T-cell (primary cell): ENCODE measurements around the gene ATP13A5. TPM values are rescaled to one million over a fixed set of nuclear protein-coding genes. Genes with fewer than 3 reads are reported as not detected.

Source experiments
- ATAC-seq, 4 experiments: fragments of 200-7000 bp in 3 of 4; fragments of 150-1000 bp in 1 of 4; cut with Tn5 transposase; replicated peaks in 1 of 4; 1 replicate in 3 of 4; 2 replicates in 1 of 4; pipeline ENCODE4 v1.10.0; 2021; ENCODE audit warnings: moderate library complexity in 3 of 4, mild to moderate bottlenecking in 2 of 4, moderate number of reproducible peaks in 1 of 4
- CTCF ChIA-PET, 2 donors: fragments of 300-600 bp; sonication (Branson Sonifier 250); formaldehyde crosslinking; loops; one replicate each; lab custom pipeline; 2022; ENCODE audit warnings: antibody characterized with exemption in 2 of 2; lab: Charles Lee
- POLR2A ChIA-PET, 2 donors: fragments of 300-600 bp; sonication (Branson Sonifier 250); formaldehyde crosslinking; loops; one replicate each; lab custom pipeline; 2022; ENCODE audit warnings: antibody characterized with exemption in 2 of 2; lab: Charles Lee
- DNase-seq, 35 experiments: peaks; one replicate each; pipeline versions ENCODE4 v3.0.0 to v3.0.0-alpha.2; 2013 to 2023
- H3K27ac ChIP-seq: one replicate; pipeline ENCODE4 v1.5.1; 2013; ENCODE audit warnings: low read length
- H3K27me3 ChIP-seq, 2 experiments: replicated peaks in 1 of 2; 1 replicate in 1 of 2; 2 replicates in 1 of 2; pipeline versions ENCODE4 v1.6.1 to v1.7.0; 2013; ENCODE audit warnings: low read length in 1 of 2, mixed read lengths in 1 of 2; ENCODE audit not compliant: control insufficient read depth in 2 of 2, insufficient read depth in 2 of 2; ENCODE audit errors: extremely low read depth in 1 of 2
- H3K36me3 ChIP-seq, 2 donors: 1 replicate in 1 of 2; 2 replicates in 1 of 2; pipeline versions ENCODE4 v1.6.1 to v1.7.0; 2013; ENCODE audit warnings: low read length in 1 of 2; ENCODE audit not compliant: control insufficient read depth in 2 of 2, insufficient read depth in 1 of 2; ENCODE audit errors: extremely low read depth in 1 of 2
- H3K4me1 ChIP-seq, 2 experiments: 1 replicate in 1 of 2; 2 replicates in 1 of 2; pipeline versions ENCODE4 v1.6.1 to v1.7.0; 2013; ENCODE audit warnings: low read length in 2 of 2, mixed read lengths in 1 of 2; ENCODE audit not compliant: insufficient read depth in 2 of 2, control insufficient read depth in 1 of 2; ENCODE audit errors: extremely low read depth in 1 of 2
- H3K4me3 ChIP-seq, 2 donors: 1 replicate in 1 of 2; 2 replicates in 1 of 2; pipeline versions ENCODE4 v1.5.1 to v1.7.0; 2013; ENCODE audit warnings: mild to moderate bottlenecking in 2 of 2, low read length in 1 of 2, moderate library complexity in 1 of 2; ENCODE audit not compliant: control insufficient read depth in 1 of 2; ENCODE audit errors: extremely low read depth in 1 of 2
- H3K9me3 ChIP-seq: 2 replicates; pipeline ENCODE4 v1.7.0; 2013
- H3K27ac Mint-ChIP-seq, 2 donors: one replicate each; pipeline ENCODE4 v1.8.0; 2020 to 2021; ENCODE audit warnings: mild to moderate bottlenecking in 2 of 2, mixed read lengths in 2 of 2
- H3K27me3 Mint-ChIP-seq, 2 donors: one replicate each; pipeline ENCODE4 v1.8.0; 2021 to 2022; ENCODE audit warnings: mixed read lengths in 2 of 2
- H3K36me3 Mint-ChIP-seq: one replicate; pipeline ENCODE4 v1.8.0; 2021; ENCODE audit warnings: mixed read lengths
- H3K4me1 Mint-ChIP-seq, 3 donors: one replicate each; pipeline ENCODE4 v1.8.0; 2020 to 2022; ENCODE audit warnings: mixed read lengths in 3 of 3, mild to moderate bottlenecking in 1 of 3
- H3K4me3 Mint-ChIP-seq, 3 donors: one replicate each; pipeline ENCODE4 v1.8.0; 2020 to 2022; ENCODE audit warnings: mild to moderate bottlenecking in 3 of 3, mixed read lengths in 3 of 3, moderate library complexity in 3 of 3
- H3K9me3 Mint-ChIP-seq, 3 donors: one replicate each; pipeline ENCODE4 v1.8.0; 2020 to 2022; ENCODE audit warnings: mixed read lengths in 3 of 3
- WGBS: methylation state at CpG from one replicate; pipeline ENCODE4 v1.1.5; 2013; ENCODE audit warnings: missing lambda C conversion rate; ENCODE audit not compliant: insufficient coverage; 5-methylcytosine and 5-hydroxymethylcytosine counted together
- total RNA-seq, 35 experiments: library from RNA in 6 of 35; stranded (reverse) in 6 of 35; fragments of 120-200 nt in 1 of 35; gene quantifications; one replicate each; pipeline versions ENCODE4 v1.2.1 to v1.2.4 and lab custom pipeline; 2013 to 2026

The ATP13A5 gene
- total RNA-seq, 5 donors from 2014 or later (not counting 1 experiment from before 2014, with no cell fraction given): not detected

GRCh38 chr3:193377591-193377990 lies 962 bp downstream of the ATP13A5 start:
- H3K9me3 Mint-ChIP-seq: peaks cover 0 to 4% (median 0%) of the 10 kb centered on the region in 3 donors
- ATAC-seq: no peak

GRCh38 chr3:193375614-193376013 lies 2.9 kb downstream of the ATP13A5 start:
- no peak overlapping the region for H3K27ac Mint-ChIP-seq
- Histone ChIP-seq H3K9me3 (no peaks in the 10 kb centered on the region), H3K27ac (no peak overlapping the region), H3K4me1 (no peaks in the 10 kb centered on the region), H3K27me3 (no peaks in the 10 kb centered on the region), H3K36me3 (no peaks in the 10 kb centered on the region), H3K4me3 (no peak overlapping the region)
- peaks cover 8 to 26% of the 10 kb centered on the region in 2 donors for H3K27me3 Mint-ChIP-seq
- ATAC-seq (no peak), DNase-seq (no peak)
- H3K4me3 Mint-ChIP-seq: no peak overlapping the region
- 95% methylated on average over 5 of the region's 8 CpGs for WGBS
- POLR2A ChIA-PET: no interaction called here
- peaks cover 0 to 4% (median 0%) of the 10 kb centered on the region in 3 donors for H3K9me3 Mint-ChIP-seq
- H3K4me1 Mint-ChIP-seq: no peaks in the 10 kb centered on the region
- CTCF ChIA-PET: no interaction called here
- no peaks in the 10 kb centered on the region for H3K36me3 Mint-ChIP-seq

More at GRCh38 chr3:193377591-193377990, 962 bp downstream of the ATP13A5 start:
- DNase-seq: no peak
- no peaks in the 10 kb centered on the region for H3K36me3 Mint-ChIP-seq
- H3K9me3 ChIP-seq: no peaks in the 10 kb centered on the region
- no CpG with 5 or more reads among the region's 2 CpGs for WGBS
- no peak overlapping the region for H3K4me3 ChIP-seq
- ChIA-PET POLR2A (no interaction called here), CTCF (no interaction called here)
- H3K4me1 Mint-ChIP-seq: no peaks in the 10 kb centered on the region
- H3K4me3 Mint-ChIP-seq: no peak overlapping the region
- H3K27ac Mint-ChIP-seq: no peak overlapping the region
- H3K27me3 Mint-ChIP-seq: peaks cover 8 to 37% of the 10 kb centered on the region in 2 donors
- no peak overlapping the region for H3K27ac ChIP-seq
- no peaks in the 10 kb centered on the region for H3K4me1 ChIP-seq
- H3K27me3 ChIP-seq: no peaks in the 10 kb centered on the region
- no peaks in the 10 kb centered on the region for H3K36me3 ChIP-seq

DNA sequence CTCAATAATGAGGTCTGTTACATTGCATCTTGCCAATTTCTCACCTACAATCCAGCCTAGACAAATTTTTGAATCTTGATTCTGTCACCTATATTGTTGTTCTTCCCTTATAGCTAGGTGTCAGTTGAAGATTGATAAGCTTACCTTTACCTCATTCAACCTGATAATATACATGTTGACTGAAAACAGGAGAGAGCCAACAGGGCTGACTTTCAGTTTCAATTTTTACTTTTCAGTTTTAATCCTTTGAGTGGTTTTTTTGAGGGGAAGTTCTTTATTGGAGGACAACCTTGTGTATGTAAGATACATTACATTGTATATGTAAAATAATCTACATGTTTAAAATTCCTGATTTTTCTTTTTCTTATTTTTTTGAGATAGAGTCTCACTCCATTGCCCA lies 5.8 kb downstream of the ATP13A5 start:
- no peak overlapping the region for H3K4me3 Mint-ChIP-seq
- H3K4me3 ChIP-seq: no peak overlapping the region
- no peak overlapping the region for H3K27ac Mint-ChIP-seq
- no peak overlapping the region for H3K27ac ChIP-seq
- ATAC-seq: no peak
- no peaks in the 10 kb centered on the region for H3K36me3 ChIP-seq
- H3K36me3 Mint-ChIP-seq: no peaks in the 10 kb centered on the region
- ChIA-PET POLR2A (no interaction called here), CTCF (no interaction called here)
- H3K9me3 ChIP-seq: no peaks in the 10 kb centered on the region
- H3K4me1 ChIP-seq: no peaks in the 10 kb centered on the region
- peaks cover 7 to 14% of the 10 kb centered on the region in 2 donors for H3K27me3 Mint-ChIP-seq
- H3K27me3 ChIP-seq: no peaks in the 10 kb centered on the region
- no peak for DNase-seq
- H3K9me3 Mint-ChIP-seq: no peaks in the 10 kb centered on the region
- H3K4me1 Mint-ChIP-seq: no peaks in the 10 kb centered on the region

DNA sequence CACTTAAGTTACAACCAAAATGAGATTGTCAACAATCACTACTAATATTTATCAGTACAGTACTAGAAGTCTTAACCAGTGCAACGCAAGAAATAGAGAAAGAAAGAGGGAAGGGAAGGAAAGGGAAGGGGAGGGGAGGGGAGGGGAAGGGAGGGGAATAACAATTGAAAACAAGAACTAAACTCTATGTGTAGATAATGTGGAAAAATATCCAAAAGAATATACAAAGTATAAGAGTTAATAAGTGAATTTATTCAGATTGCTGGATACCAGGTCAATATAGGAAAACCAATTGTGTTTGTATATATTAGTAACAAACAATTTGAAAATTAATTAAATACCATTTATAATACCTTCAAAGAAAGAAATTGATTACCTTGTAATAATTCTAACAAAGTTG lies 10.7 kb downstream of the ATP13A5 start:
- no peak overlapping the region for H3K27ac Mint-ChIP-seq
- Histone ChIP-seq H3K36me3 (no peaks in the 10 kb centered on the region), H3K4me1 (no peaks in the 10 kb centered on the region), H3K27ac (no peak overlapping the region), H3K9me3 (no peaks in the 10 kb centered on the region), H3K27me3 (peaks cover 0 to under 1% of the 10 kb centered on the region in 2 experiments), H3K4me3 (no peak overlapping the region)
- peaks cover 10 to 15% of the 10 kb centered on the region in 2 donors for H3K27me3 Mint-ChIP-seq
- DNase-seq (no peak), ATAC-seq (no peak)
- H3K4me1 Mint-ChIP-seq: no peaks in the 10 kb centered on the region
- ChIA-PET CTCF (no interaction called here), POLR2A (no interaction called here)
- WGBS: no CpG with 5 or more reads among the region's 1 CpG
- H3K4me3 Mint-ChIP-seq: no peak overlapping the region
- H3K9me3 Mint-ChIP-seq: no peaks in the 10 kb centered on the region
- H3K36me3 Mint-ChIP-seq: no peaks in the 10 kb centered on the region

DNA sequence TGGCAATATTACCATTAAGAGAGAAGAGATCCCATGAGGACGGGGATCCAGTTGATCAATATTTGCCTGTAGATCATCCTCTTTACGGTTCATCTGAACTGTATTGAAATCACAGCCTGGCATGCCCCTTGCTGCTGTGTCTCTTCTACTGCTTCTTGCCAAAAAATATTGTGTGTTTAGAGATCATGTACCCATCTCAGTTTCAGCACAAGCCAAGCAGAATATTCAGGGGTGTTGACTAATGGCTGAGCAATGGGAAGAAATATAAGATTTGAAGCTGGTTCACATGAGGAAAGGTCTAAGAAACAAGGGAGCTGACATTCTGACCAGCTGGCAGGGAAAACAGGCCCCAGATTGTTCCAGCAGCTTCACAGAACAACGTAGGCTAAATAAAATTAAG lies 21.3 kb downstream of the ATP13A5 start:
- Histone ChIP-seq H3K4me1 (no peaks in the 10 kb centered on the region), H3K4me3 (no peak overlapping the region), H3K36me3 (no peaks in the 10 kb centered on the region), H3K9me3 (no peaks in the 10 kb centered on the region), H3K27me3 (no peaks in the 10 kb centered on the region), H3K27ac (no peak overlapping the region)
- peaks cover 7 to 9% of the 10 kb centered on the region in 2 donors for H3K27me3 Mint-ChIP-seq
- no peak for DNase-seq
- peaks cover 0 to 3% (median 0%) of the 10 kb centered on the region in 3 donors for H3K9me3 Mint-ChIP-seq
- ChIA-PET CTCF (no interaction called here), POLR2A (no interaction called here)
- H3K27ac Mint-ChIP-seq: no peak overlapping the region
- no peaks in the 10 kb centered on the region for H3K36me3 Mint-ChIP-seq
- WGBS: 67% methylated on average over 1 of the region's 3 CpGs
- H3K4me3 Mint-ChIP-seq: no peak overlapping the region
- H3K4me1 Mint-ChIP-seq: no peaks in the 10 kb centered on the region
- no peak for ATAC-seq

- Mint-ChIP-seq H3K27me3 (peaks cover 3 to 7% of the 10 kb centered on the region in 2 donors), H3K27ac (no peak overlapping the region), H3K9me3 (peaks cover 0 to 3% (median 0%) of the 10 kb centered on the region in 3 donors), H3K4me1 (no peaks in the 10 kb centered on the region), H3K4me3 (no peak overlapping the region), H3K36me3 (no peaks in the 10 kb centered on the region)
- Histone ChIP-seq H3K9me3 (no peaks in the 10 kb centered on the region), H3K4me3 (no peak overlapping the region), H3K27ac (no peak overlapping the region), H3K27me3 (no peaks in the 10 kb centered on the region), H3K4me1 (no peaks in the 10 kb centered on the region), H3K36me3 (no peaks in the 10 kb centered on the region)
- ATAC-seq (no peak), DNase-seq (no peak)
- CTCF ChIA-PET: no interaction called here
- POLR2A ChIA-PET: no interaction called here
- no CpG with 5 or more reads among the region's 5 CpGs for WGBS
Observed at GRCh38 chr3:193354423-193354822, 24.1 kb downstream of the ATP13A5 start.

DNA sequence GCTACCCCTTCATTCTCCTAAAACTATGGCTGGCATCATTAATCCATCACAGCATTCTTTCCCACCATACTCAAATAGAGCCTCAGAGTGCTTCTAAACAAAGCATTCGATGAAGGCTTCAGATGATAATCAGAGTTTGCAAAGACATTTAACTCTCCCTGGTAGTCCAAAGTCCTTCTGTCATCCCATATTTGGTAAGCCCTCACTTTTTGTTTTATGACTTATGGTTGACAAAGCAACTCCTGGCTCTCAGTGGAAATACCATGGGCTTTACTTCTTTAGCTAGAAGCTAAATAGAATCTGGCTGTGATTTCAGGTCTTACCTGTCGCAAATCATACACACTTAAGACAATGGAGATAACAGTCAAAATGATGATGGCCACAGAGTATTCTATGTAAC lies 27.8 kb downstream of the ATP13A5 start:
- H3K9me3 Mint-ChIP-seq: peaks cover 0 to 3% (median 0%) of the 10 kb centered on the region in 3 donors
- ATAC-seq (no peak), DNase-seq (no peak)
- H3K36me3 Mint-ChIP-seq: no peaks in the 10 kb centered on the region
- H3K36me3 ChIP-seq: no peaks in the 10 kb centered on the region
- H3K4me1 Mint-ChIP-seq: no peaks in the 10 kb centered on the region
- no peak overlapping the region for H3K27ac Mint-ChIP-seq
- no peak overlapping the region for H3K4me3 ChIP-seq
- ChIA-PET CTCF (no interaction called here), POLR2A (no interaction called here)
- H3K9me3 ChIP-seq: no peaks in the 10 kb centered on the region
- H3K27me3 Mint-ChIP-seq: peaks cover 3 to 10% of the 10 kb centered on the region in 2 donors
- H3K4me3 Mint-ChIP-seq: no peak overlapping the region
- no peak overlapping the region for H3K27ac ChIP-seq
- H3K4me1 ChIP-seq: no peaks in the 10 kb centered on the region
- 60% methylated on average over 1 of the region's 2 CpGs for WGBS
- H3K27me3 ChIP-seq: no peaks in the 10 kb centered on the region
